ENCODE measurements around the gene ZBTB8B.
A peak's percentile ranks its signal among the peaks of the same experiment; 100 is the strongest.
"Not testable (repeated sequence)": the region's sequence is repeated elsewhere in the genome, so short reads cannot be mapped to it uniquely, and the experiment has no call there.

ZBTB8B gene

DNA sequence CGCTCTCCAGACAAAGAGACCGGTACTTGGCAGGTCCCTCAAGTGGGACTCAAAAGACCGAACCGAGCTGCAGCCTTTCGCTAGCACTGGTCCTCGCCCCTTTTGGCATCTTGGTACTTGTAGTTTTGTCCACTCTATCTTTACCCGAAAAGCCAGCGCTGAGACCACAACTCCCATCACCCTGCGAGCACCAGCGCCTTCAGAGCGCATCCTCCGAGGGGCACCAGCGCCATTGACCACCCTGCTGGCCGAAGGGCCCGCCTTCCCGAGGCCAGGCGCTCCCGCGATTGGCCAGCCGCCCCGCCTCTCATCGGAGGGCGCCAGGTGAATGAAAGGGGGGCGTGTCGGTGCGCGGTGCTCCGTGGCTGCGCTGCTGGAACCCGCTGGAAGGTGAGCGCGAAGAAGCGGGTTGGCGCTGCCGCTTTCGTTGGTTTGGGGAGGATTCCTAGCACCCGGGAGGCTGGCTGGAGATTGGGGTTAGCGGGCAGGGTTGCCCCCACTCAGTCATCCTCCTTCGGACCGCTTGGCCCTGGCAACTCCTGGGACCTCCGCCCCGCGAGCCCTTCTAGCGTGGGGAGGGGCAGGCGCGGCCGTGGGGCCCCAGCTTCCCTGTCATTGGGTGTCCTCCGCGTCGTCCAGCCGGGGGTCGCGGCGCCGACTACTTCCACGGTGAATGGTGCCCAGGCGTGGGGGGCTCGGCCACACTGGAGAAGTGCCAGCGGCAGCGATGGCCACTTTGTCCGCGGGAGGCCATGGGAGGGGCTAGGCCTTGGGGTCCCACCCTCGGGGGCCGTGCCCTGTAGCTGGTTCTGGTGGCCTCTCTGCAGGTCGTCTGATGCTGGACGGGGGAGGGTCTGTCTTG lies at the start of gene ZBTB8B:
ZBTB8B (plus strand) TSS at position 357 of the 862 bp plus-strand sequence. CDS start 5,553 bp downstream, outside the sequence.
- DNase-seq, result peak; percentile 24

DNA sequence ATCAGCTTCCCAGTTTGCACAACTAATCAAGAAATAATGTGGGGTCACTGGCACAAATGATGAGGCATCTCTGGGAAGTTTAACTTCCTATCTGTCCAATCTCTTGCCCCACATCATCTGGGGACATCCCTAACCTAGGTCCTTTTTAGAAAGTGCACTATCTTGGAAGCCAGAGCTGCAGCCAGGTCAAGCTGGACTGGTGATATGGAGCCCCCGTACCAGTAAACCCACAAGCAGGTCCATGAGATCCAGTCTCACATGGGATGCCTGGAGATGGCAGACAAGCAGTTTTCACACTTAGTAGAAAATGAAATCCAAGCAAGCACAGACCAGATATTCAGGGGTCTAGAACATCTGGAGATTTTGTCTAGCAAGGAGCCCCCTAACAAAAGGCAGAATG lies 43.1 kb upstream of the ZBTB8B start:
- no peak for DNase-seq

DNA sequence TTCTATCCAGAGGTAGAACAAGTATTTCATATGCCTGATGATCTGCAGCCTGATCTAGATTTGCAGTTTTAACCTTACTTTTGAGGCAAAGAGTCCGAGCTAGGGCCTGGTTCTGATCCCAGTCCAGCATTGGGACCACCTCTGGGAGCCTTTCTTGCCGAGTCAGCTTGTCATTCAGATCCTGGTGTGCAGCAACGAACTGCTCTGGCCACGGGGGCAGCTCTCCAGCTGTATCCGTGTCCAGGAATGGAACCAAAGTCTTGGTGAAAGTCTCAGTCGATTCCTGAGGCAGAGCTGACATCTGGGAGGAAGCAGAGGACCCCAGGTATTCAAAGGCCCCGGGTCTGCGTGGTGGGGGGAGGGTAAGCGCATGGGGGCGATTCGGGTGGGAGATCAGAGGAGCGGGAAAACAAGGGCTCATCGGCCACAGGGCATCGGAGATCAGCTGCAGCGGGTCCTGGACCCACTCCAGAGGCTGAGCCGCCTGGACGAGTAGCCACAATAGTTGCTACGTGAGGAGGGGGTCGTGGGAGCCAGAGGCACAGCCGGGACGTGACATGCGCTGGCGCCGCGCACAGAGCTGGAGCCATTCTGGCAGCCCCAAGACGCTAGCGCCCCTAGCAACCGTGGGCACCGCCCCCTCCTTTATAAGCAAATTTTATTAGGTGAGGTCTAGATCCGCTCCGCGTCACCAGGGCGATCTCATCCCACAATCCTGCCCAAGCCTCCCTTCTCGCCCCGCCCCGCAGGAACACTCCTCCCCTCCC lies 38.2 kb upstream of the ZBTB8B start:
- DNase-seq, result no peak

DNA sequence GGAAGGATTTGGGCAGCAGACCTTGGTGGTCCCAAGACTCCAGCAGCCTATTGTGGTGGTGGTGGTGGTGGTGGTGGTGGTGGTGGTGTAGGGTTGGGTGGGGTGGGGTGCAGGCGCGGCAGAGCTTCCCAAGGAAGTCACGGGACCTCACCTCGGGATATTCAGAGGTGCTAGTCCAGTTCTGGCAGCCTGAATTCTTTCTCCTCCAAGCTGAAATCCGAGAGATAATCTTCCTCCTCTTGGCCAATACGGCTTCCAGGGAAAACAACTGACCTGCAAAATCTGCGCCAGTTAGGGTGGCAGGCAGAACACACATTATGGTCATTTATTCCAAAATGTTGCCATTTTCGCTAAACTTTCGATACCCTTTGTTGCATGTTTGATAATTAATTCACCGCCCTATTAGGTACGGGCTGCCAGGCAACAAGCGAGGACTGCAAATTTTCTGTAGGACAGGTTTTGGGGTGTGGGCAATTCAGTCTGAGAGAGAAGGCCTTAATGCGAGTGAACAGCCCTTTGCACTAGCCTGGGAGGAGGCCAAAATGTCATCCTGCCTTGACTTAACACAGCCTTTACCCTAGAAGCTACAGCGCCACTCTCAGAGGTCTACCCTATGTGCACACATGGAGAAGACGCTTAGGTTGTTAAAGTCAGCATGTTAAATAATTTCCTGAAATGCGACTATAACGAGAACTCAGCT lies 37.5 kb upstream of the ZBTB8B start:
- no peak for DNase-seq

DNA sequence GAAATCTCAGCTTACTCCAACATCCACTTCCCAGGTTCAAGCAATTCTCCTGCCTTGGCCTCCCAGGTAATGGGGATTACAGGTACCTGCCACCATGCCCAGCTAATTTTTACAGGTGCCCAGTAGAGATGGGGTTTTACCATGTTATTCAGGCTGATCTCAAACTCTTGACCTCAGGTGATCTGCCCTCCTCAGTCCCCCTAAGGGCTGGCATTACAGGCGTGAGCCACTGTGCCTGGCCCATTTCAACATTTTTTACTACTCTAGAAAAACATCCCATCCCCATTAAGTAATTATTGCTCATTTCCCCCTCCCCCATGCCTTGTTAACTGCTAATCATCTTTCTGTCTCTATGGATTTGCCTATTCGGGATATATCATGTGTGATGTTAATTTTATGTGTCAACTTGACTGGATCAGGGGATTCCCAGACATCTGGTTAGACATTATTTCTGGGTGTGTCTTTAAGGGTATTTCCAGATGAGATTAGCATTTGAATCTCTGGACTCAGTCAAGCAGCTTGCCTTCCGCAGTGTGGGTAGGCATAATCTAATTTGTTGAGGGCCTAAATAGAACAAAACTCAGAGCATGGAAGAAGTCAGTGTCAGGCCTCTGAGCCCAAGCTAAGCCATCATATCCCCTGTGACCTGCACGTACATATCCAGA lies 33.0 kb upstream of the ZBTB8B start:
- no peak for DNase-seq

DNA sequence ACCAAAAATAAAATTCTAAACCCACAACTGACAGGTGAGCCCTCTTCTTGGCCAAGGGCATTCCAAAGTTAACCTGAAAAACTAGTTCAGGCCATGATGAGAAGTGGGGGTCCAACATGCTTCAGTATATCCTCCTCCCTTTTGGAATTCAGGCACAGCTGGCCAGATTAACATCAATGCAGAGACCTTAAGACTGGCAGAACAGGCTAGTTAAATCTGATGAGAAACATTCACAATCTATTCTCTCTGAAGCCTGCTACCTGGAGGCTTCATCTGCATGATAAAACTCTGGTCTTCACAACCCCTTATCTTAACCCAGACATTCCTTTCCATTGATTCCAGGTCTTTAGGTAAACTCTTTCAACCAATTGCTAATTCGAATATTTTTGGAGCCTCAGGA lies 26.7 kb upstream of the ZBTB8B start:
- DNase-seq, result no peak

DNA sequence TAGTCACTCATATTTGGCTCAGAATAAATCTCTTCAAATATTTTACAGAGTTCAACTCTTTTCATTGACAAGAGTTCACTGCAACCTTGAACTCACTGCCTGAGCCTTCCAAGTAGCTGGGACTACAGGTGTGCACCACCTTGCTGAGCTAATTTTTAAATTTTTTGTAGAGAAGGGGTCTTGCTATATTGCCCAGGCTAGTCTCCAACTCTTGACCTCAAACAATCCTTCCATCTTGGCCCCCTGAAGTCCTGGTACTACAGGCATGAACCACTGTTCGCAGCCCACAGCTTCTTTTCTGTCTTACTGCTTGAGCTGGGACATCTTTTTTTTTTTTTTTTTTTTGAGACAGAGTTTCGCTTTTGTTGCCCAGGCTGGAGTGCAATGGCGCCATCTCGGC lies 26.1 kb upstream of the ZBTB8B start:
- DNase-seq, result not testable (repeated sequence)

DNA sequence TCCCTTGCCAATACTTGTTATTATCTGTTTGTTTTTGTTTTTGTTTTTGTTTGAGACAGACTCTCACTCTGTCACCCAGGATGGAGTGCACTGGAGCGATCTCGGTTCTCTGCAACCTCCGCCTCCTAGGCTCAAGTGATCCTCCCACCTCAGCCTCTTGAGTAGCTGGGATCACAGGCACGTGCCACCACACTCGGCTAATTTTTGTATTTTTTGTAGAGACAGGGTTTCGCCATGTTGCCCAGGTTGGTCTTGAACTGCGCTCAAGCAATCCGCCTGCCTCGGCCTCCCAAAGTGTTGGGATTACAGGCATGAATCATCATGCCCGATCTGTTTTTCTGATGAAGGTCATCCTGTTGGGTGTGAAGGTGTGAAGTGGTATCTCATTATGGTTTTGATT lies 23.4 kb upstream of the ZBTB8B start:
- DNase-seq, result not testable (repeated sequence)

DNA sequence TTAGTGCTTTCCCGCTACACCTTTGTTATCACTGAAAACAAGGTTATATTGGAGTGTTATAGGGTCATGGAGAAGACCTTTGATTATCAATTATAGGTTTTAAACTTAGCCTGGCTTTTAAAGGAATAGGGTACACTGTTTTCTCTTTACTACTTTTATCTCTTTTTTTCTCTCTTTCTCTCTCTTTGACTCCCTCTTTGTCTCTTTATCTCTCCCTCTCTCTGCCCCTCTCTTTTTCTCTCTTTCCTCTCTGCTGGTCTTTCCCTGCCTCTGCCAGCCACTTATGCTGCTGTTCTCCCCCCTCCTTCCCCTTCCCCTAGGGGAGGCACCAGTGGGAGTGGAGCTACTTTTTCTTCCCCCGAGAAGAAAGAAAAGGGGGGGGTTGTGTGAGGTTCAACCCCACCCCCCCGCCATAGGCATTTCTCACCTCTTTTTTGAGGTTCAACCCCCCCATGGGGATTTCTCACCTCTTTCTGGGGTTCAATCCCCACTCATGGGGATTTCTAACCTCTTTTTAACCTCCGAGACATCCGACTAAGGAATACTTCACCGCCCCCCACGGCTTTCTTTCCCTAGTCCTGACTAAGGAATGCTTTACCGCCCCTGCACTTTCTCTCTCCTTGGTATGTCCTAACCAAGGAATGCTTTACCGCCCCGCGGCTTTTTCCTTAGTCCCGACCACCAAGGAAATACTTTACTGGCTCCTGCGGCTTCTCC lies 17.2 kb upstream of the ZBTB8B start:
- no peak for DNase-seq

DNA sequence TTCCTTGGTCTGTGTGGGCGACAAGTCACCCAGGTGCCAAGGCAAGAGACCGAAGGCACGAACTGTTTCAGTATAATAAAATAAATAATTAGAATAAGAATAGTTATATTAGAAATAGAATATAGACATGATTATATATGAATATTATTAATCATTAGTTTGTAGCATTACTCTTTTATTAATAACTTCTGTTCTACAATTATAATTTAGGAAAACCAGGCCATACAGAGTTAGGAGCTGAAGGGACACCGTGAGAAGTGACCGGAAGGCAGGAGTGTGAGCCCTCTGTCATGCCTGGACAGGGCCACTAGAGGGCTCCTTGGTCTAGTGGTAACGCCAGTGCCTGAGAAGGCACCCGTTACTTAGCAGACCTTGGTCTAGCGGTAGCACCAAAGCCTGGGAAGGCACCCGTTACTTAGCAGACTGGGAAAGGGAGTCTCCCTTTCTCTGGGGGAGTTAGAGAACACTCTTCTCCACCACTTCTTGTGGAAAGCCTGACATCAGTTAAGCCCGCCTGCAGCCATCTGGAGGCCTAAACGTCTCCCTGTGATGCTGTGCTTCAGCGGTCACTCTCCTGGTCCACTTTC lies 16.6 kb upstream of the ZBTB8B start:
- peak; percentile 4 for DNase-seq

DNA sequence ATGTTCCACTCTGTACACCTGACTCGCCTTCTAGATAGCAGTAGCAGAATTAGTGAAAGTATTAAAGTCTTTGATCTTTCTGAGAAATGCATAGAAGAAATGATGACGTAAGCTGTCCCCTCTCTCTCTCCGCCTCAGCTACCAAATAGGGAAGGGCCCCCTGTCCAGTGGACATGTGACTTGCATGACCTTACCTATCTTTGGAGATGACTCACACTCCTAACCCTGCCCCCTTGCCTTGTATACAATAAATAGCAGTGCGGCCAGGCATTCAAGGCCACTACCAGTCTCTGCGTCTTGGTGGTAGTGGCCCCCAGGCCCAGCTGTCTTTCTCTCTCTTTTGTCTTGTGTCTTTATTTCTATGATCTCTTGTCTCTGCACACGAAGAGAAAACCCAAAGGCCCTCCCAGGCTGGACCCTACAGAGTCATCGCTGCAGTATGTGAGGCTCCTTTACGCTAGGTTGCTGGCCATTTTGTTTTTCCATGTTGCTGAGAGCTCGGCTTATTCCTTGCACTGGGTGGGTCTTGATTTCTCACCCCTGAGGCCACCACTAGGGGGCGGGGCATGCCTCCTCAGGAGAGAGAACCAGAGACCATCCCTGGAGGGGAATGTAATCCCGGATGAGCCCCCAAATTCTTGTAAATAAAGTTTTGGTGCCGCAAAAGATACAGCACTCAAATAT lies 16.0 kb upstream of the ZBTB8B start:
- no peak for DNase-seq

DNA sequence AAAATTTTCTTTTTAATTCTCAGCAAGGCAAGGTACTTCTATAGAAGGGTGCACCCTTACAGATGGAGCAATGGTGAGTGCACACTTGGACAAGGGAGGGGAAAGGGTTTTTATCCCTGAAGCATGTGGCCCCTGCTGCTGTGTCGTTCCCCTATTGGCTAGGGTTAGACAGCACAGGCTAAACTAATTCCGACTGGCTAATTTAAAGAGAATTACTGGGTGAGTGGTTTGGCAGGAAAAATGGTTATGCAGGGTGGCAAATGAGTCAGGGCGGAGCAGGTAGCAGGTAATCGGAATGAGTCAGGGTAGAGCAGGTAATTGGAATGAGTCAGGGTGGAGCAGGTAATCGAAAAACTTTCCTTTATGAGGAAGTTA lies 15.4 kb upstream of the ZBTB8B start:
- not testable (repeated sequence) for DNase-seq

DNA sequence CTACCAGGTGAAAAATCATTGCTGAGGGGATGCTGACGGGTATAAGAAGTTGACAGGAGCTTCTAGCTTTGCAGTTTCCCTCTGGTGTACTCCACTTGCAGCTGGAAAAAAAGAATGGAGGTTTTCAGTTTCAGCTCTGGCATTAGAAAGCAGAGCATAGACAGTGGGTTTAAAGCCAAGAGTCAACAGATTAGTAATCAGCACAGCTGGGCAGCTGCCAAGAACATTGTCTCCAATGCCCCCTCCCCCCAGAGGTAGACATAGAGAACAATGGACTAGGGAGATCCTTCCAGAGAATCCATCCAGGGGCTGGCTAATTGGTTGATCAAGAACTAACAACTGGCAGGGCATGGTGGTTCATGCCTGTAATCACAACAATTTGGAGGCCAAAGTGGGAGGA lies 10.1 kb upstream of the ZBTB8B start:
- no peak for DNase-seq

DNA sequence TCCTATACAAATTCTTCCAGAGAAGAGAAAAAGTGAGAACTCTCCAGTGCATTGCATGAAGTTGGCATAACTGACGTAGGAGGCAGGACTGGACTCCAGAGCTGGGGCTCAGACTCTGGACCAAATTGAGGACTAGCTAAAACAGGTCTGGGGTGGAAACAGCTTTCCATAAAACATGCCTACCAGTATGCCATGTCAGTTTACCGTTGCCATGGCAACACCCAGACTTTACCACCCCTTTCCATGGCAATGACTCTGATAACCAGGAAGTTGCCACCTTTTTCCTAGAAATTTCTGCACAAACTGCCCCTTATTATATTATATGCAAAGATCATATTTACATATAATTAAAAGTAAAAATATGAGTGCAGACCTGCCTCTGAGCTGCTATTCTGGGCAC lies 8.9 kb upstream of the ZBTB8B start:
- no peak for DNase-seq

DNA sequence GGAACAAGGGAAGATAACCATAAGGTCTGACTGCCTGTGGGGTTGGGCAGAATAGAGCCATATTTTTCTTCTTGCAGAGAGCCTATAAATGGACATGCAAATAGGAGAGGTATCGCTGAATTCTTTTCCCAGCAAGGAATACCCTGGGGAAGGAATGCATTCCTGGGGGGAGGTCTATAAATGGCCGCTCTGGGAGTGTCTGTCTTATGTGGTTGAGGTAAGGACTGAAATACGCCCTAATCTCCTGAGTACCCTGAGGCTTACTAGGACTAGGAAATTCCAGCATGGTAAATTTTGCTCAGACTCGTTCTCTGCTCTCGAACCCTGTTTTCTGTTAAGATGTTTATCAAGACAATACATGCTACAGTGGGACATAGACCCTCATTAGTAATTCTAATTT lies 6.1 kb upstream of the ZBTB8B start:
- DNase-seq, result not testable (repeated sequence)

DNA sequence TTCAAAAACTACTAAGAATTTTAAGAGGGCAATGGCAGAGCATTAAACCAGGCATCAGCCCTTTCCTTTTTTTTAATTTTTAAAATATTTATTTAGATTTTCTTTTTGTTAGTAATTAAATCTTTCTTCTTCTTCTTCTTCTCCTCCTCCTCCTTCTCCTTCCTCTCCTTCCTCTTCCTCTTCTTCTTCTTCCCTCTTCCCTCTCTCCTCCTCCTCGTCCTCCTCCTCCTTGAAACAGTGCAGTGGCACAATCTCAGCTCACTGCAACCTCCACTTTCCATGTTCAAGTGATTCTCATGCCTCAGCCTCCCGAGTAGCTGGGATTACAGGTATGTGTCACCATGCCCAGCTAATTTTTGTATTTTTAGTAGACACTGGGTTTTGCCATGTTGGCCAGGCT lies 1.9 kb upstream of the ZBTB8B start:
- DNase-seq, result not testable (repeated sequence)

DNA sequence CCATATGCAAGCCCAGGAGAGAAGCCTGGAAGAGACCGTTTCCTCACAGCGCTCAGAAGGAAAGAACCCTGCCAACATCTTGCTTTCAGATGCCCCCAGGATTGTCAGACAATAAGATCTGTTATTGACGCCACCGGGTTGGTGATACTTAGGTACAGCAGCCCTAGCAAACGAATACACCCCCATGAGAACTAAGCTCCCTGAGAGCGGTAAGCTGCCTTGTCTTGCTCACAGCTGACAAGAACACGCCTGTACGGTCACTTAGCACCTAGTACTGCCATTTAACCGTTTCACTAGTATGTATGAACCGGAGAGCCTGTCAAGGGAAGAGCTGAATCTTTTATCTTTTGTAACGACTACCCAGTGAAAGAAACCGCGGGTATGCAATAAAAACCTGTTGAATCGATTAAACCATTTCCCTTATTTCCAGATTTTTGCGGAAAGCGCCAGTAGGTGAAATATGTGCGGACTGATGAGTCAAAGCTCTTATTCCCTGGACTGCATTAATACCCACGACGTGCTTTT lies 619 bp upstream of the ZBTB8B start:
- DNase-seq, result no peak

DNA sequence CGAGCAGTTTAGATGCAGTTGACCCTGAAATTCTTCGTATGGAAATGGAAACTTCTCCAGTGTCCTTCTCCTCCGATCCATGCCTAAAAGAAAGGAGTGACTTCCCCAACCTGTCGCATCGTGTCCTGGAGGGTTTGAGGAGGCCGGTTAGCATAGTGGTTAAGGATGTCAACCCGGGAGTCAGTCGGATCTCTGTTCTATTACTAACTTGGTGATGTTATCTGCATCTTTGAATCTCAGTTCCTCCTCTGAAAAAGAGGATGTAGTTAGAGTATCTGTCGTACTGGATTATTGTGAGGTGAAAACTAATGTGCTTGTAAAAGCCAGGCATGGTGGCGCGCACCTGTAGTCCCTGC lies 684 bp downstream of the ZBTB8B start:
- DNase-seq, result no peak

DNA sequence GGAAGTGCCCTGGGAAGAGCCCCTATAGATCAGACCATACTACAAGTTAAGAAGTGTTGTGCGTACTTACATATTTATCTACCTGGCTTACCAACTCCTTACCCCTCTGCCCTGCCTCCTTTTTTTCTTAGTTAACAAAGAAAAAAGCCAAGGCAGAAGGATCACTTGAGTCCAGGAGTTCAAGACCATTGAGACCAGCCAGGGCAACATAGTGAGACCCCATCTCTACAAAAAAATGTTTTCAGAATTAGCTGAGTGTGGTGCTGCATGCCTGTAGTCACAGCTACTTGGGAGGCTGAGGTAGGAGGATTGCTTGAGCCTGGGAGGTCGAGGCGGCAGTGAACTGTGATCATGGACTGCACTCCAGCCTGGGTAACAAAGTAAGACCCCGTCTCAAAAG lies 1.9 kb downstream of the ZBTB8B start:
- DNase-seq, result no peak

DNA sequence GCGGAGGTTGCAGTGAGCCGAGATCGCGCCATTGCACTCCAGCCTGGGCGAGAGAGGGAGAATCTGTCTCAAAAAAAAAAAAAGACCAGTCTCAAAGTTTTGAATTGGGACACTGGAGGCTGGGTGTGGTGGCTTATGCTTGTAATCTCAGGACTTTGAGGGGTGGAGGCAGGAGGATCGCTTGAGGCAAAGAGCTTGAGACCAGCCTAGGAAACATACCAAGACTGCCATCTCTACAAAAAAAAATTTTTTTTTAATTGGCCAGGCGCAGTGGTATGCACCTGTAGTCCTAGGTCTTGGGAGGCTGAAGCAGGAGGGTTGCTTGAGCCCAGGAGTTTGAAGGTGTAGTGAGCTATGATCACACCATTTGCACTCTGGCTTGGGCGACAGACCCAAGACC lies 3.9 kb downstream of the ZBTB8B start:
- DNase-seq, result no peak

DNA sequence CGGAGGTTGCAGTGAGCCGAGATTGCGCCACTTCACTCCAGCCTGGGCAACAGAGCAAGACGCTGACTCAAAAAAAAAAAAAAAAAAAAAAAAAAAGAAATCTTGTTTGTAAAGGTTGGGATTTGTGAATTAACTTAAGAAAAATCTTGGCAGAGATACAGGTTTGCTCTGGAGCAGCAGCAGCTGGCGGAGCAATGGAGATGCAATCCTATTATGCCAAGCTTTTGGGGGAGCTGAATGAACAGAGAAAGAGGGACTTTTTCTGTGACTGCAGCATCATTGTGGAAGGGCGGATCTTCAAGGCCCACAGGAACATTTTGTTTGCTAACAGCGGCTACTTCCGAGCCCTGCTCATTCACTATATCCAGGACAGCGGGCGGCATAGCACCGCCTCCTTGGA lies 5.6 kb downstream of the ZBTB8B start:
- DNase-seq, result no peak
